GM19455 (cell line): ENCODE results near the gene TMEM244.
"Not testable (repeated sequence)": the region's sequence is repeated elsewhere in the genome, so short reads cannot be mapped to it uniquely, and the experiment has no call there.

Experiments used
- ATAC-seq: cut with Tn5 transposase; IDR thresholded peaks from one replicate; pipeline ENCODE4 v1.9.1; 2021; ENCODE audit not compliant: unreplicated experiment

TMEM244 gene, protein sequence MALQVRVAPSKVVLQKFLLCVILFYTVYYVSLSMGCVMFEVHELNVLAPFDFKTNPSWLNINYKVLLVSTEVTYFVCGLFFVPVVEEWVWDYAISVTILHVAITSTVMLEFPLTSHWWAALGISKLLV

DNA sequence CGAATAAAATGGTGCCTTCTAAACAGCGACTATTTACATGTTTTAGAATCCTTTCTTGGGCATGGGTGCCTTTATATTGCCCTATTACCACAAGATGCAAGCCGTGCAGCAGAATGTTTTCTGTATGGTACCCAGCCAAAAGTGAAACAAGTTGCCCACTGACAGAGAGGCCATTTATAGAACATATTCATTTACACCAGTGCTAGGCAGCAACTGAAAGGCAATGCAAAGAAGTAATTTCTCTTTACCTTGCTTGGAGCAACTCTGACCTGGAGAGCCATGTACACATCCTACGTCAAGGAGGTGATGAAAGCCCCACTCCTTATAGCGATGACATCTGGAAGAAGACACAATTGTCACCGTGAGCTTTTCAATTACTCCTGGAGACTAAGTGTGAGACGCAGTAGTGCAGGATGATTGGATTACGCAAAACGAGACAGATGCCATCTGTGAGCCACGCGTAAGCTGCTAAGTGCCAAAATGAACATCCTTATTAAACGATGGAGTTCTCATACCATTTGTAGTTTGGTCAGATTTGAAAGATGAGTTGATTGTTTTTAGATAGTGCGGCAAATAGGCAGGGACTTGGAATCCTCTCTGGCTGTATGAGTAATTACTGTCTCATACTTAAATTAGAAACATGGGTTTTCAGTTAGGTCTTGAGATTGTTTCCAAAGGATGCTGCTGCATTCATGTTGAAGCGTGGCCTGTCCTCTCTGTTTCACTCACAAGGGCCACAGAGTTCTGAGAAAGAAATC is at the start of gene TMEM244:
Gene TMEM244 (minus strand): TSS at position 408 of the 758 bp plus-strand sequence. CDS start 127 bp downstream, at position 281.
- no peak for ATAC-seq

DNA sequence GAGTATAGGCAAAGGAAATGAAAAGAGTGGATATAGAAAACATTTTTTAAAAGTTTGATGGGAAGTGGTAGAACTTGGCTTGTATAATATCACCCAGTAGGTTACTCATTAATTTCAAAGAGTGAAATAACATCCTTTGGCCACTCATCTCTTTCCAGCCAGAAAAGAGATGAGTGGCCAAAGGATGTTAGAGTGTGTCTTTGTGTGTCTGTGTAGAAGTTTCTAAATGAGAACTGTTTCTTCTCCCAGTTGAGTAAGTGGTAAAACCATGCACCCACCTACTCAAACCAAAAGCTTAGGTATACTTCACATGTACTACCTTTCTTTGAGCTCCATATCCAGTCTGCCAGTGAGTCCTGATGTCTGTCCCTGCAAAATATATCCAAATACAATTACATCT is 47.7 kb upstream of the TMEM244 start:
- ATAC-seq: no peak

DNA sequence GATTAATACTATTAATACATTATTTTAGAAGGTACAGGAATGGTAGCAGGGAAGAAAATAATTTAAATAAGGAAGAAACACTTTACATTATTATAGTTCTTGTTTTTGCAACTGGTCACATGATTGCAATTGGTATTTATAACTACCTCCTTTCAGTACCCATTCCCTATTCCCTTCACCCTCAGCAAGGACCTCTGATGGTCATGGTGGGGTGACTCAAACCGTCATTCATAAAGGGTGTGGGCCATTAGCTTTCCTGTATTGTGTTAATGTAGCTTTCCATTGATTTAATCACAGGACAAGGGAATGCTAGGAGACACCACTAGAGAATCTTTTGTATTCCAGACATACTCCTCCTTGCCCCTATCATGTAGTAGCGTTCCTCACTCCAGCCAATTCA is 47.2 kb upstream of the TMEM244 start:
- no peak for ATAC-seq

DNA sequence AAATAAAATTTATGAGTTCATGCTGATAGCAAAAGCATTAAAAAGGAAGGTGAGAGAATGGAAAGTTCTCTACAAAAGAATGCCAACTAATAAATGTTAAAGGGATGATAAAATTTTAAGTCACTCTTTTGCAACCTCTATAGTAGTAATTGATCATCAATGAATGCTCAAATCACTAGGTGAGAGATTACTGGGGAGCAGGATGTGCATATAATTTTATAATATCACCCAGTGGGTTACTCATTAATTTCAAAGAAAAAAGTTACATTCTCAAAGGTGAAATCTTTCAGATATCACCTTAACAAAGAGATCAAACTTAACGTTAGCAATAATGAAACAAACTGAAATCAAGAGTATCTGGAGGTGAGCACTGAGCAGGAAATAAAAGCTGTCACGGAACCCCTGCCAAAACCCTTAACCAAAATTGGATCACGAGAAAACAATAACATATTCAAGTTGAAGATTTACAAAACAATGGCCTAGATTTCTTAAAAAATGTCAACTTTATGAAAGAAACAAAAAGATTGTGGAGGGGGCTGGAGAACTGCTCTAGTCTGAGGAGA is 45.5 kb upstream of the TMEM244 start:
- no peak for ATAC-seq

DNA sequence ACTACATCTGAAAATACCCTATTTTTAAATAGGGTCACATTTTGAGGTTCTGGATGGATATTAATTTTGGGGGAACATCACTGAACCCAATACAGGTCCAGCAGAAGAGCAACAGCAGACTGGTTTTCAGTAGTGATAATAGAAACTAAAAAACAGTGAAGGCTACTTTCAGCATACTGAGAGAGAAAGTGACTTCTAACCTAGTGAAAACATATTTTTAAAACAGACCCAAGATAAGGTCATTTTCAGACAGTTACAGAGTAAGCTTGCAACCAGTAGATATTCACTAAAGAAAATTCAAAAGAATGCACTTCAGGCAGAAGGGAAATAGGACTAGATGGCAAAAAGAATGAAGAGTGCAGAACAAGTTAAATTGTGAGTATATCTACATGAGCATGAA is 42.0 kb upstream of the TMEM244 start:
- peak; percentile 59 for ATAC-seq

DNA sequence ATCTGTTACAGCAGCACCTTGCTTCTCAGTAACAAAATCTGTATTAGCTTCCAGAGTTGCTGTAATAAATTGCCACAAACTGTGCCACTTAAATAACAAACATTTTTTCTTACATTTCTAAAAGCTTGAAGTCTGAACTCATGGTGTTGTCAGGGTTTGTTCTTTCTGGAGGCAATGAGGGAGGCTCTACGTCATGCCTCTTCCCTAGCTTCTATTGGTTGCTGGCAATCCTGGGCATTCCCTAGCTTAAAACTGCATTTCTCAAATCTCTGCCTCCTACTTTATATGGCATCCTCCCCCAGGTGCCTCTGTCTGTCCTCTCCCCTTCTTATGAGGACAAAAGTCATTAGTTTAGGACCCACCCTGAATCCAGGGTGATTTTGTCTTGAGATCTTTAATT is 41.6 kb upstream of the TMEM244 start:
- ATAC-seq: no peak

DNA sequence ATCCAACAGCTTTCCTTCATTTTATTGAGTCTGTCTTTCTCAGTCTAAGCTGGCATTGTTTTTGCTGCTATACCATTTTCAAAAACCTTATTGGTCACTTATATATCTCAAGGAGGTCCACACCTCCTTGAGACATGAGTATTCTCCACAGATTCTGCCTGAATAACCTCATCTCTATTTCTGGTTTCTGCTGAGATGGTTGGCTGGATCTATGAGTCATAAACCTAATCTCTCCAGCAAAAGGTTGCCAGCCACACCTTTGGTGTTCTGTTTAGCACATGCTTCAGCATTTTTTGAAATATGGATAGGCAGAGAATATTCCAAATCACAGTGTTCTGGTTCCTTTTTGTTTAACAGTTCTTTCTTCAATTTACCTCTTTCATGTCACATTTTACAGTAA is 40.8 kb upstream of the TMEM244 start:
- ATAC-seq: no peak

DNA sequence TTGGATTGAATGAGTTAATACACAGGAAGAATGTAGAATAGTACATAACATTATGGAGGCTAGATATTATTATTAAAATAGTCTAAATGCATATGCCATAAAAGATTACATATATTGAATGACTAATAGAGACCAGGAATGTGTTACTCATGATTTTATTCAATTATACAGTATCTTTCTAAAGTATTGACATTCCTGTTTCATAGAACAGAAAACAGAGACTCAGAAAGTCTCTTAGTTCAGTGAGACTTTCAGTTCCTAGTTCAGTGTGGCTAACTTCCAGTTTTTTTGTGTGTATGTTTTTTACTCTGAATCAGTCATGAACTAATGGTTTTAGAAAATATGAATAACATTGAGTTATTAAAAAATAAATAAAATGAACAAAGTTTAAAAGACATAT is 34.6 kb upstream of the TMEM244 start:
- ATAC-seq: no peak

DNA sequence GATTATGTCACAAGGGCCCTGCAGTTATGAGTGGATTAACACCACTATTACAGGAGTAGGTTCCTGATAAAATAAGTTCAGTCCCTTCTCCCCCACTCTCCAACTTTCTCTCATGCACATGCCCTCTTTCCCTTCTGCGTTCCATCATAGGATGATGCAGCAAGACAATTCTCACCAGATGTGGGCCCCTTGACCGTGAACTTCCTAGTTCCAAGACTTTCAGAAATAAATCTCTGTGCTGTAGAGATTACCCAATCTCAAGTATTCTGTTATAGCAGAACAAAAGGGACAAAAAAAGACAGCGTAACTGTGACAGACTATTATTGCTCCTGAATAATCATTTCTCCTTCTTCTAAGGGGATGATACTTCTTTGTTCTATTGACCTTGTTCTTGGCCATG is 33.8 kb upstream of the TMEM244 start:
- ATAC-seq: no peak

DNA sequence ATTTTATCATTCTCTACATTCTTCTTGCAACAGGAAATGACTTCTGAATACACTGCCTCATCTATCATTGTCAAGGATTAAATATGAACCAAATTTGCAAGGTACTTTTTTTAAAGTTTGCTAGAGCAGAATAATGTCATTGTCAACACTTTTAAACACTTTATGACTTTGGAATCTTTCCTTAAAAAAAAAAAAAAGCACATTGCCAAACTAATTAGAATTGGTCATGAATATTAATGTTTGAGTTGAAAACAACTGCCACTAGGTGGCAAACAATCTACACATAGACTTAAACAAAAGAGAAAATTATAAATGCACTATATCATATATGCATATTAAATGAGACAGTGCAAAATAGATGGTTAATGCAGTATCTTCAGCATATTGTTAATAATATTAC is 32.5 kb upstream of the TMEM244 start:
- no peak for ATAC-seq

DNA sequence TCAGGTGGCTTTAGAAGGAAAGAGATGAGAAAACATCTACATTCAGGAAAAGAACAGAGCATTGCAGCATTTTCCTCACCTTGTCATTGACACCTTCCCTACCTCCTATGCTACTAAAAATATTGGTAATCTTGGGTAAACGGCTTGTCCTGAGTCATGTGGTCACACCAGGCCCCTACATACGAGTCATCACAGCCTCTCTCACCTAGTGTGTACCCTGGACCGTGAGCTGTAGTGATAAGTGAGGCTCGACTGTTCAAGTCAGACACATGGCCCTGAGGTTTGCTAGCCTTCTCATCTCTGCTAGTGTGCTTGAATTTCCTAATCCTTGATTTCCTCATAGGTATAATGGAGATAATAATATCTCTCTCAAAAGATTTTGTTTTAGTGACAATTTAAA is 29.6 kb upstream of the TMEM244 start:
- ATAC-seq: no peak

DNA sequence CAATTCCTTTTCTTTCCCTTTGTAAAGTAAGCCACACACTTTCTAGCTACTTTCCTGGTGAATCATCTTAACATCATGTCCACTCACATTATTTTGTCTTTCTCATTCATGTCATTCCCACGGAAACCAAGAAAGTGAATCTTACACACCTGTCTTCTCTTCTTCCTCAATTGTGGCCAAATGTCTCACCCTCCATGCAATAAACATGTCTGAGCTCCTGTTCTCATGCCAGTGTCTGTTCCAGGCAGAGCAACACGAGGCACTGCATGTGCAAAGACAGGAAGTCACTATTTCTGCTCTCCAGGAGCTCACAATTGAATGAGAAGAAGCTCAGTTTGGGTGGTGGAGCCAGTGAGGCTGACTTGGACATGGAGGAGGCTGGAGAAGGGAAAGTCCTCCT is 29.0 kb upstream of the TMEM244 start:
- no peak for ATAC-seq

DNA sequence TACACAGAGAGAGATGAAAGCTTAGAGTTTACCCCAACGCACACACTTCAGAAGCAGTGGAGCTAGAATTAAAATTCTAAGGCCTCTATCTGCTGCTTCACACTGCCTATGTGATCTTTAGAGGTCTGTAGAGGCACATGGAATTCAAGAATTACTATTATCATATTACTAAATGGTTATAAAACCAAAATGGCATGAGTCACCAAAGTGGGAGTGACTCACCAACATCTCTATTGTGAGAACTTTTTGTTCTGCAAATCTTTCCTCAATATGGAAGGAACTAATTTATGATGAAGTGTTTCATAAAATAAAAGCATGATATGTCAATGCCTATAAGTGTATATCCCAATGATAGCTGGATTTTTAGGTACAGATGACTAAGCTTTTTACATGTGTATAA is 28.5 kb upstream of the TMEM244 start:
- ATAC-seq: no peak

DNA sequence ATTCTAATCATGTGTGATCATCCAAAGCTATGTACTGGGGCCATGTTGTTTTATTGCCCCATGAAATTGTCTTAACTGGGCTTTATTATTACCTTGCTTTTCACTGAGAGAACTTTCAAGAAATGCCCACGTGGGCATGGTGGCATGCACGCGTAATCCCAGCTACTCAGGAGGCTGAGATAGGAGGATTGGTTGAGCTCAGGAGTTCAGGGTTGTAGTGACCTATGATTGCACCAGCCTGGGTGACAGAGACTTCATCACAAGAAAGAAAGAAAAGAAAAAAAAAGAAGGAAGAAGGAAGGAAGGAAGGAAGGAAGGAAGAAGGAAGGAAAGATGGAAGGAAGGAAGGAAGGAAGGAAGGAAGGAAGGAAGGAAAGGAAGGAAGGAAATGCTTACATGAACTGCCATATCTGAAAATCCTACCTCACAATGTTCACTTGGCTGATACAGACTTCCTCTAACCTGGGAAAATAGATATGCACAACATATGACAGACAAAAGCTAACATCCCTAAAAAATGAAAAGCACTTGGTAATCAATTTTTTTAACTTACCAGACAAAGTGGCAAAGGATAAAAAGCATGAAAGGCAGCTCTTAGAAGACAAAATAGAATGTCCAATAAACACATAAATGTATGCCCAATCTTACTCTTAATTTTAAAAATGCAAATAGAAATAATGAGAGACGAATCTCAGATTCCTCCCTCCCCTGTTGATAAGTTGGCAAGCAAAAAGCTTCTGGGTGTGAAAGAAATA is 25.5 kb upstream of the TMEM244 start:
- ATAC-seq: no peak

DNA sequence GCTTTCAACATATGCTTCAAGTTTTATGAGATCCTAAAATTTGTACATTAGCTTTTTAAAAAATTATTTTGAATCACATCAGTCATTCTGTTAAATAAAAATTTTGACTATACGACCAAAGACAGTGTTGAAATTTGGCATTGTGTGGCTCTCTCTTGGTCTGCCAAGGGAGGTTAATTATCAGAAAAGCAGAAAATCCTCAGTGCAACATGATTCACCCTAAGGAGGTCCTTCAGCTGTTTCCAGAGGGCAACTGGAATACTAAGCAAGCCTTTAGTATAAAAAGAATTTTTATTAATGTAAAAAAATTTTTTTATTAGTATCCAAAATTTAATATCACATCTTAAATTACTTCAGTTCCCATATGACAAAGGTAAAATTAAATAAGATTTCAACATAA is 23.1 kb upstream of the TMEM244 start:
- no peak for ATAC-seq

DNA sequence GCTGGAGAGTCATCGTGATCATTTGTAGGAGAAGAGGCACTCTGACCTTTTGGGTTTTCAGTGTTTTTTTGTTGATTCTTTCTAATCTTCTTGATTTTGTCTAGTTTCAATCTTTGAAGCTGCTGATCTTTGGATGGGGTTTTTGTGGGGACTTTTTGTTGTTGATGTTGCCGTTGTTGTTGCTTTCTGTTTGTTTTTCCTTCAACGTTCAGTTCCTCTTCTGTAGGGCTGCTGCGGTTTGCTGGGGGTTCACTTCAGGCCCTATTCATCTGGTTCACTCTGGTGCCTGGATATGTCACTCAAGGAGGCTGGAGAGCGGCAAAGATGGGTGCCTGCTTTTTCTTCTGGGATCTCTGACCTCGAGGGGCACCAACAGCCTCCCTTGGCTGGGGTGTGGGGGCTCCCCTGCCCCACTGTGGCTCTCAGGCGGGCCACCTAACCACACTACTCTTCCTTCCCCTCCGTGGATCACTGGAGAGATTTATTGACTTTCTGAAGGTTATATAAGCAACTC is 21.5 kb upstream of the TMEM244 start:
- peak; percentile 90 for ATAC-seq

DNA sequence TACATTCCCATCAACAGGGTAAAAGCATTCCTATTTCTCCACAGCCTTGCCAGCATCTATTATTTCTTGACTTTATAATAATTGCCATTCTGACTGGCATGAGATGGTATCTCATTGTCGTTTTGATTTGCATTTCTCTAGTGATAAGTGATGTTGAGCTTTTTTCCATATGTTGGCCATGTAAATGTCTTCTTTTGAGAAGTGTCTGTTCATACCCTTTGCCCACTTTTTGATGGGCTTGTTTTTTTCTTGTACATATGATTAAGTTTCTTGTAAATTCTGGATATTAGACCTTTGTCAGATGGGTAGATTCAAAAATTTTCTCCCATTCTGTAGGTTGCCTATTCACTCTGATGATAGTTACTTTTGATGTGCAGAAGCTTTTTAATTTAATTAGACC is 16.8 kb upstream of the TMEM244 start:
- not testable (repeated sequence) for ATAC-seq

DNA sequence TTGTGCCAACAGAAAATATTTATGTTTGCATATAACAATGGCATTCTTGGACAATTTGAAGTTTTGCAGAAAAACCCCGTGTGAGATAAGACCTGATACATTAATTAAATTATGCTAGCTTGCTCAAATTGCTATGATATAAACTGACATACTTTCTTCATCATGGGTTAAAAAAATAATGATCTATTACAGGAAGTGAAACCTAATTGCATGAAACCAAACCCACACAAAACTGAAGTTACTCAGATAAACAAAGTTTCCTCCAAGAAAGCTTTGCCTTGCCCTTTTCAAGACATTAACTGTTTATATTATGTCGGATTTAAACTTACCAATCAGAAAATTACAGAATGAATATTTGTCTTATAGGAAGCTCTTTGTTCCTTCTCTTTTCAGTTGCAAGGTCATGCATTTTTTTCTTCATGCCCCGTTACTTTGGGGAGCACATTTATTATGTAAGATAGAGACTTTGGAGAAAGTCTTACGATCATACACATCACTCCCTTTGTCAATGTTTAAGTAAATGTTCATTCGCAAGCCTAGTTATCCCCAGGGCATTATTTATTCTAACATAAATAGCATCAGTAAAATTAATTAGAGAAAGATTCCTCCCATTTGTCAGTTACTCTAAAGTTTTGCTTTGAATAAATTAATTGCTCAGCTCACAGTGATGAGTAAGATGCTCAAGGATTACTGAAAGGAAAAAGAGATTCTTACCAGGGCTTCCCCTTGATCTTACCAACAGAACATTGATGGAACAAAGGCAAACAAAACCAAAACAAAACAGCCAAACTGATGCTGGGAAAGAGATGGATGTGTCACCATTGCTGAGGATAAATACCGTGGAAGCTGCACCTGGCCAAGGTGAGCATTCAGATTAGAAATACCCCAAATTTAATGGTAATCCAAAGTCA is 14.8 kb upstream of the TMEM244 start:
- peak; percentile 85 for ATAC-seq

DNA sequence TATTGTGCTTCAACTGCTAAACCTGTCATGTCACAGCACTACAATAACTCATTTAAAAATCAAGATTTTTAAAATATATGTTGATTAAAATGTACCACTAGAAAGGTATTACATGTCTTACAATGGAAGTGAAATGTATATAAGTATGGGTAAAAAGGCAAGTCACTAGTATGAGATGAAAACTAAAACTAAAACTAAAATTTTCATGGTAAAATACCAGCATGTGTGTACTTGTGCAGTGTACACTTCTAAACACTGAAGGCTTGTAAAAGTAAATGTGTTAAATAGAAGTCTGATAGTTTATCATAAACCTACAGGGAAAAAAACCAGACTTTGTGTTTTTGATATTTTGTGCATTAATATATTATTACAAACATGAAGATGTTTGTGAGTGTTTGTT is 13.7 kb upstream of the TMEM244 start:
- ATAC-seq: no peak

DNA sequence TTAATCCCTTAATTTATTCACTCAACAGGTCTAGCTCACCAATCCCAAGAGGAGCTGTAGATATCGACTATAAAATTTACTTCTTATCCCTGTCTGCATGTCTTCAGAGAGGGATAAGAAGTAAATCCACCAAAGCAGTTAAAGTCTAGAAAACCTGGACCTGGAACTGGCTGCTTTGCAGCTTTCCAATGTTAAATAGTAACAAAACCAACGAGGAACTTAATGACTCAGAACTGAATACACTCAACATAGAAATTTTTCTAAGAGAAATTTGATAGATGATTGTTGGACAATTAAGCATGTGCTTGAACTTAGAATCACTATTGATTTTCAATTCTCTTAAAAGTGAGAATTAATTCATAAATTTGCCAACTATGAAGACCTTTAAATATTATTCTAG is 11.5 kb upstream of the TMEM244 start:
- ATAC-seq: no peak

DNA sequence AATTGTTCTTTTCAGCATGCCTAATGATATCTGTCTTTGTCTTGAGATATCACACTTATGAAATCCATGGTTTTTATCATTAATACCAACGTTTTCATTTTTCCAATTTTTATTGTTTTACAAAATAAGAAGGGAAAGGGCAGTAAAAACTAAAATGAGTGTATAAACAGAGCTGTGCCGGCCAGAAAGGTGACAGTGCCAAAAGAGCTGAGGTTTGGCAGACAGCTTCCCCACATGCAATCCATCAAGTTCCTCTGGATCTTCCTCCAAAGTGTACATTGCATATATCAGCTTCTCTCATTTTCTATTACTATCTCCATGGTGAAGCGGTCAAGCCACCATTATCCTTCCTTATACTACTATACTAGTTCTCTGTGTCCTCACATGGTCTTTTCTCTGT is 10.1 kb upstream of the TMEM244 start:
- no peak for ATAC-seq
